ENCODE results near the gene ALDH3B2.

DNA sequence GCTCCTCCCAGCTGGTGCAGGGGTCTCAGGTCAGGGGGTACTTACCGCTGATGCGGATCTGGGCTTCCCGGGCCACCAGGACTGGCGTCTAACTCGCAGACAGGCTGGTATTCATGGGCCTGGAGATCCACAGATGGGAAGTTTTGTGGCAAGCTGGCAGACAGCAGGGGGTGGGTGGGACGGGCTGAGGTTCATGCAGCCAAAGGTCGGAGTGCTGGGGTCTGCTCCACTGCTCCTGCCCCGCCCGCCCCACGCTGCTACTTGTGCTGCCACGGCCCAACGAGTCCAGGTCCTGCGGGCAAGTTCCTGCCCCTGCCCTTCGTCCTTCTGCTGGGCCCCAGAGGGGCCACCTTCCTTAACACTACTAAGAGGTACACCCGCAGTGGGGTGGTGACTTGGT is 27.0 kb downstream of the ALDH3B2 start:
- no peak for TF ChIP-seq REST (IDR thresholded peaks at IDR 0.05; ENCODE audit: insufficient read depth in 1 of 2, low read depth in 2 of 2, low read length in 2 of 2)
- no peak for TF ChIP-seq POLR2AphosphoS5 (IDR thresholded peaks at IDR 0.05; ENCODE audit: low read depth, low read length)
- no peak for TF ChIP-seq TAF1 (IDR thresholded peaks at IDR 0.05; ENCODE audit: borderline replicate concordance, insufficient read depth, low read length)

Measured in PFSK-1 (cell line).